Measurements from ENCODE around the gene RAB15. TPM values are rescaled to one million over a fixed set of nuclear protein-coding genes. Genes with fewer than 3 reads are reported as not detected.

RAB15 gene
- total and polyA plus RNA-seq, 2 donors (not counting 3 experiments of a cell fraction or from before 2014, with no cell fraction given), result 24.9 to 33.3 TPM

DNA sequence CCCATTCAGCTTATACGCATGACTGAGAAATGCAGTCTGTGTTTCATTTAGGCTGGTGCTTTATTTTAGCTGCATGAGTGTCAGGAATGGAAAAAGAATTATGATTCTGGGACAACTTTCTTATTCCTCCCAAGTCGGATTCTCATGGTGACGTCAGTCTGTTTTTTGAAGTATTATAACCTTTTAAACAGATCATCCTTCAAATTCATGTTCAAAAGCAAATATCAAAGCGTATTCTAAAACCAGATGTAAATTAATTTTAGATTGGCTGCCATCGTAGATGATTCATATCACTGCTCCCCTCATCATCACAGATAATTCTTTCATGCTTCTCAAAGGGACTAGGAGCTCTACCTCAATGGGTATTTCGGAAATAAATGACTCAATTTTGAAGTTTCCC lies 29.6 kb upstream of the RAB15 start:
- CTCF ChIA-PET, result interaction anchor here (0.7 to 6.0 kb wide), 3 partner anchors 13 to 19 kb away, joined by 3 to 32 read pairs (median 29); partner anchors contain the start of gene FNTB
- BruUV-seq (replicated peaks), result no TSS peak
- TF ChIP-seq, protein P1, sequence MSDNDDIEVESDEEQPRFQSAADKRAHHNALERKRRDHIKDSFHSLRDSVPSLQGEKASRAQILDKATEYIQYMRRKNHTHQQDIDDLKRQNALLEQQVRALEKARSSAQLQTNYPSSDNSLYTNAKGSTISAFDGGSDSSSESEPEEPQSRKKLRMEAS (IDR thresholded peaks at IDR 0.05; ENCODE audit: insufficient read depth, insufficient read length), result no peak
- TF ChIP-seq JUN (IDR thresholded peaks at IDR 0.05; ENCODE audit: borderline replicate concordance, insufficient read depth, insufficient read length, low read depth) (no peak), POLR2AphosphoS5 (IDR thresholded peaks at IDR 0.05; ENCODE audit: insufficient read depth, low read depth, low read length) (no peak), GATA2 (IDR thresholded peaks at IDR 0.05; ENCODE audit: insufficient read depth, insufficient read length, low read depth, low read length) (no peak)
- TF ChIP-seq, protein P2, sequence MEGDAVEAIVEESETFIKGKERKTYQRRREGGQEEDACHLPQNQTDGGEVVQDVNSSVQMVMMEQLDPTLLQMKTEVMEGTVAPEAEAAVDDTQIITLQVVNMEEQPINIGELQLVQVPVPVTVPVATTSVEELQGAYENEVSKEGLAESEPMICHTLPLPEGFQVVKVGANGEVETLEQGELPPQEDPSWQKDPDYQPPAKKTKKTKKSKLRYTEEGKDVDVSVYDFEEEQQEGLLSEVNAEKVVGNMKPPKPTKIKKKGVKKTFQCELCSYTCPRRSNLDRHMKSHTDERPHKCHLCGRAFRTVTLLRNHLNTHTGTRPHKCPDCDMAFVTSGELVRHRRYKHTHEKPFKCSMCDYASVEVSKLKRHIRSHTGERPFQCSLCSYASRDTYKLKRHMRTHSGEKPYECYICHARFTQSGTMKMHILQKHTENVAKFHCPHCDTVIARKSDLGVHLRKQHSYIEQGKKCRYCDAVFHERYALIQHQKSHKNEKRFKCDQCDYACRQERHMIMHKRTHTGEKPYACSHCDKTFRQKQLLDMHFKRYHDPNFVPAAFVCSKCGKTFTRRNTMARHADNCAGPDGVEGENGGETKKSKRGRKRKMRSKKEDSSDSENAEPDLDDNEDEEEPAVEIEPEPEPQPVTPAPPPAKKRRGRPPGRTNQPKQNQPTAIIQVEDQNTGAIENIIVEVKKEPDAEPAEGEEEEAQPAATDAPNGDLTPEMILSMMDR (IDR thresholded peaks at IDR 0.05; ENCODE audit: extremely low read depth in 1 of 2, insufficient read depth in 1 of 2, low read depth in 1 of 2, low read length in 2 of 2), result no peak
- no peak for FAIRE-seq
- Histone ChIP-seq H3K9me1 (replicated peaks; ENCODE audit: control insufficient read depth, extremely low read depth, insufficient read depth, low read length) (no peaks in the 10 kb centered on the region), H3K27me3 (ENCODE audit: control insufficient read depth in 2 of 2, insufficient read depth in 2 of 2, low read length in 2 of 2) (no peaks in the 10 kb centered on the region), H3K4me2 (ENCODE audit: insufficient read depth, low read length) (no peak overlapping the region), H3K36me3 (ENCODE audit: control insufficient read depth in 2 of 2, extremely low read depth in 1 of 2, insufficient read depth in 2 of 2, low read length in 2 of 2) (no peaks in the 10 kb centered on the region), H2AFZ (ENCODE audit: low read depth, low read length) (no peak overlapping the region), H3K79me2 (ENCODE audit: control insufficient read depth, insufficient read depth, low read length) (no peaks in the 10 kb centered on the region), H3K27ac (ENCODE audit: insufficient read depth, low read depth, low read length) (no peak overlapping the region), H3K9ac (replicated peaks; ENCODE audit: extremely low read depth, insufficient read depth, low read length) (no peak overlapping the region), H3K9me3 (replicated peaks; ENCODE audit: control insufficient read depth, insufficient read depth, low read length) (no peaks in the 10 kb centered on the region), H3K4me3 (replicated peaks in 1 of 3; ENCODE audit: insufficient read depth in 1 of 3, low read depth in 1 of 3, low read length in 3 of 3) (no peak overlapping the region), H3K4me1 (ENCODE audit: control insufficient read depth, extremely low read depth, insufficient read depth, low read length) (peaks cover 4% of the 10 kb centered on the region), H4K20me1 (replicated peaks; ENCODE audit: control insufficient read depth, extremely low read depth, insufficient read depth, low read length) (no peaks in the 10 kb centered on the region)
- dilution Hi-C loops (cut with MboI; ENCODE audit: extremely low pct_ligation_motif_present, low sequenced_read_pairs) (no loop called here), intact Hi-C loops (cut with micrococcal nuclease) (no loop called here)
- no peak for DNase-seq (ENCODE audit: low read depth, low spot score)
- POLR2A ChIA-PET, result no interaction called here

Data from endothelial cell of umbilical vein (primary cell).